RWPE2 (cell line): ENCODE measurements around the gene TMED10.
"Not testable (repeated sequence)": the region's sequence is repeated elsewhere in the genome, so short reads cannot be mapped to it uniquely, and the experiment has no call there.

Experiments used
- ATAC-seq: fragments of 200-7000 bp; cut with Tn5 transposase; 3 replicates; pipeline ENCODE4 v1.9.1; 2021; ENCODE audit warnings: low read depth
- DNase-seq: peaks from one replicate; pipeline ENCODE4 v3.0.0-alpha.2; 2020; ENCODE audit warnings: low spot score
- H3K27ac ChIP-seq: fragments of 450-650 bp; 2 replicates; pipeline ENCODE4 v1.5.1; 2017; ENCODE audit warnings: mild to moderate bottlenecking; ENCODE audit not compliant: poor library complexity, severe bottlenecking
- H3K27me3 ChIP-seq: fragments of 250-450 bp; sonication (Bioruptor Pico); 2 replicates; pipeline ENCODE4 v1.5.1; 2021; ENCODE audit warnings: mild to moderate bottlenecking, moderate library complexity; ENCODE audit not compliant: insufficient read depth, poor library complexity, severe bottlenecking
- H3K36me3 ChIP-seq: fragments of 250-450 bp; sonication (Bioruptor Pico); 2 replicates; pipeline ENCODE4 v1.5.1; 2020; ENCODE audit warnings: low read depth, mild to moderate bottlenecking, moderate library complexity
- H3K4me1 ChIP-seq: fragments of 250-450 bp; sonication (Bioruptor Pico); 2 replicates; pipeline ENCODE4 v1.5.1; 2021; ENCODE audit warnings: mild to moderate bottlenecking, moderate library complexity; ENCODE audit not compliant: insufficient read depth, poor library complexity, severe bottlenecking
- H3K4me3 ChIP-seq: fragments of 250-450 bp; sonication (Bioruptor Pico); 2 replicates; pipeline ENCODE4 v1.5.1; 2021; ENCODE audit warnings: mild to moderate bottlenecking, moderate library complexity; ENCODE audit not compliant: severe bottlenecking
- H3K9me3 ChIP-seq: fragments of 250-450 bp; sonication (Bioruptor Pico); 2 replicates; pipeline ENCODE4 v1.5.1; 2021; ENCODE audit warnings: mild to moderate bottlenecking, moderate library complexity; ENCODE audit not compliant: severe bottlenecking
- CTCF ChIP-seq: fragments of 450-650 bp; IDR thresholded peaks from one replicate; pipeline ENCODE4 v1.5.1; 2017; ENCODE audit warnings: mild to moderate bottlenecking, moderate library complexity; ENCODE audit not compliant: poor library complexity, severe bottlenecking

TMED10 gene

DNA sequence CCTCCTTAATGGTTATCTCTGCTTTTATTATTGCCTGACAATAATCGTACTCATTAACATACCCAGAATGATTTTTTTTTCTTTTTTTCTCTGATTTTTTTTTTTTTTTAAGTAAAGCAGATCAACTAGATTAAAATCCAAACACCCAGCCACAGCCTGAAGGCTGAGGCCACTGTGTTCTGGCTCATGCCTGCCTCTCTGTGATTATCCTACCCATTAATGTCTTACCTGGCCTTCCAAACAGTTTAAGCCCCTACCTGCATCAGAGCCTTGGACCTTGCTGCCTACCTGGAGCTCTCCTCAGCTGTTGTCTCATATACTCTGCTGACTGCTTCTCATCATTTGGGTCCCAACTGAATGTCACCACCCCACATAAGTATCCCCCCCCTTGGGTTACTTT, 6.8 kb upstream of the TMED10 start:
- Histone ChIP-seq H3K9me3 (no peaks in the 10 kb centered on the region), H3K36me3 (no peaks in the 10 kb centered on the region), H3K27ac (peak overlapping the region; percentile 46), H3K4me3 (no peak overlapping the region), H3K4me1 (peaks cover 5% of the 10 kb centered on the region), H3K27me3 (no peaks in the 10 kb centered on the region)
- no peak for TF ChIP-seq CTCF
- ATAC-seq: peak; percentile 36; the same call in 2 of the 3 replicates
- DNase-seq: no peak

- DNase-seq (no peak), ATAC-seq (peak; percentile 38; the same call in 2 of the 3 replicates)
- H3K4me1 ChIP-seq: peaks cover 5% of the 10 kb centered on the region
- H3K27ac ChIP-seq: peak overlapping the region; percentile 46
- no peak overlapping the region for H3K4me3 ChIP-seq
- H3K27me3 ChIP-seq: no peaks in the 10 kb centered on the region
- H3K9me3 ChIP-seq: no peaks in the 10 kb centered on the region
- H3K36me3 ChIP-seq: no peaks in the 10 kb centered on the region
- no peak for TF ChIP-seq CTCF
Observed at GRCh38 chr14:75182821-75183220, 6.4 kb upstream of the TMED10 start.

DNA sequence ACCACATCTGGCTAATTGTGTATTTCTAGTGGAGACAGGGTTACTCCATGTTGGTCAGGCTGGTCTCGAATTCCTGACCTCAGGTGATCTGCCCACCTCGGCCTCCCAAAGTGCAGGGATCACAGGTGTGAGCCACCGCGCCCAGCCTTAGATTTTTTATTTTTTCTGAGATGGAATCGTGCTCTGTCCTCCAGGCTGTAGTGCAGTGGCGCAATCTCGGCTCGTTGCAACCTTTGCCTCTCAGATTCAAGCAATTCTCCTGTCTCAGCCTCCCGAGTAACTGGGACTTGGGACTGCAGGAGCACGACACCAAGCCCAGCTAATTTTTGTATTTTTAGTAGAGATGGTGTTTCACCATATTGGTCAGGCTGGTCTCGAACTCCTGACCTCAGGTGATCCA, 5.8 kb upstream of the TMED10 start:
- not testable (repeated sequence) for H3K4me3 ChIP-seq, H3K27me3 ChIP-seq, ATAC-seq, H3K36me3 ChIP-seq, H3K27ac ChIP-seq, DNase-seq, H3K4me1 ChIP-seq, H3K9me3 ChIP-seq

- no peak for TF ChIP-seq CTCF
- no peaks in the 10 kb centered on the region for H3K9me3 ChIP-seq
- H3K4me3 ChIP-seq: no peak overlapping the region
- H3K4me1 ChIP-seq: peaks cover 11% of the 10 kb centered on the region
- no peak overlapping the region for H3K27ac ChIP-seq
- no peaks in the 10 kb centered on the region for H3K36me3 ChIP-seq
- DNase-seq (no peak), ATAC-seq (no peak)
- no peaks in the 10 kb centered on the region for H3K27me3 ChIP-seq
Observed at GRCh38 chr14:75181293-75182062, 5.1 kb upstream of the TMED10 start.

GRCh38 chr14:75175677-75176141, 703 bp downstream of the TMED10 start:
- DNase-seq (no peak), ATAC-seq (peak; percentile 23)
- Histone ChIP-seq H3K4me1 (peaks cover 23% of the 10 kb centered on the region), H3K27me3 (no peaks in the 10 kb centered on the region), H3K27ac (peak overlapping the region; percentile 76), H3K4me3 (peak overlapping the region; percentile 84), H3K9me3 (no peaks in the 10 kb centered on the region), H3K36me3 (peaks cover 28% of the 10 kb centered on the region)
- TF ChIP-seq CTCF: no peak
